Measurements from ENCODE around the gene CA10. TPM values are rescaled to one million over a fixed set of nuclear protein-coding genes. Genes with fewer than 3 reads are reported as not detected.
A peak's percentile ranks its signal among the peaks of the same experiment; 100 is the strongest.

CA10 gene
- total RNA-seq, 1 donor from 2014 or later: 2.0 TPM

GRCh38 chr17:51765282-51766135, 393.0 kb downstream of the CA10 start:
- Histone ChIP-seq H3K27ac (no peak overlapping the region), H3K9me3 (no peaks in the 10 kb centered on the region), H3K27me3 (no peaks in the 10 kb centered on the region), H3K4me3 (no peak overlapping the region), H3K4me1 (no peaks in the 10 kb centered on the region), H3K36me3 (no peaks in the 10 kb centered on the region)
- intact Hi-C loops (cut with DNase I): no loop called here
- no peak for DNase-seq (ENCODE audit: extremely low spot score in 2 of 2)
- no peak for TF ChIP-seq POLR2AphosphoS5 (IDR thresholded peaks at IDR 0.05; ENCODE audit: insufficient read depth in 1 of 2, low read depth in 1 of 2)
- TF ChIP-seq CTCF (IDR thresholded peaks at IDR 0.05): no peak

GRCh38 chr17:51764387-51764971, 394.0 kb downstream of the CA10 start:
- H3K4me1 ChIP-seq: no peaks in the 10 kb centered on the region
- no peaks in the 10 kb centered on the region for H3K36me3 ChIP-seq
- intact Hi-C loops (cut with DNase I): no loop called here
- no peak for DNase-seq (ENCODE audit: extremely low spot score in 2 of 2)
- H3K9me3 ChIP-seq: no peaks in the 10 kb centered on the region
- no peak overlapping the region for H3K4me3 ChIP-seq
- no peaks in the 10 kb centered on the region for H3K27me3 ChIP-seq
- no peak overlapping the region for H3K27ac ChIP-seq
- TF ChIP-seq CTCF (IDR thresholded peaks at IDR 0.05): peak; percentile 23 to 63 (median 55)
- no peak for TF ChIP-seq POLR2AphosphoS5 (IDR thresholded peaks at IDR 0.05; ENCODE audit: insufficient read depth in 1 of 2, low read depth in 1 of 2)
- TF ChIP-seq POLR2A (IDR thresholded peaks at IDR 0.05): no peak

GRCh38 chr17:51763058-51763457, 395.5 kb downstream of the CA10 start:
- intact Hi-C loops (cut with DNase I): no loop called here
- no peaks in the 10 kb centered on the region for H3K4me1 ChIP-seq
- no peaks in the 10 kb centered on the region for H3K27me3 ChIP-seq
- H3K27ac ChIP-seq: no peak overlapping the region
- no peak for DNase-seq (ENCODE audit: extremely low spot score in 2 of 2)
- no peak overlapping the region for H3K4me3 ChIP-seq
- no peaks in the 10 kb centered on the region for H3K9me3 ChIP-seq
- no peak for TF ChIP-seq POLR2AphosphoS5 (IDR thresholded peaks at IDR 0.05; ENCODE audit: insufficient read depth in 1 of 2, low read depth in 1 of 2)
- no peak for TF ChIP-seq CTCF (IDR thresholded peaks at IDR 0.05)
- TF ChIP-seq POLR2A (IDR thresholded peaks at IDR 0.05): no peak
- H3K36me3 ChIP-seq: no peaks in the 10 kb centered on the region

GRCh38 chr17:51761105-51761504, 397.4 kb downstream of the CA10 start:
- no peak overlapping the region for H3K4me3 ChIP-seq
- H3K27me3 ChIP-seq: no peaks in the 10 kb centered on the region
- intact Hi-C loops (cut with DNase I): no loop called here
- H3K4me1 ChIP-seq: no peaks in the 10 kb centered on the region
- no peak for DNase-seq (ENCODE audit: extremely low spot score in 2 of 2)
- H3K27ac ChIP-seq: no peak overlapping the region
- TF ChIP-seq POLR2AphosphoS5 (IDR thresholded peaks at IDR 0.05; ENCODE audit: insufficient read depth in 1 of 2, low read depth in 1 of 2) (no peak), CTCF (IDR thresholded peaks at IDR 0.05) (no peak), POLR2A (IDR thresholded peaks at IDR 0.05) (no peak)
- H3K36me3 ChIP-seq: no peaks in the 10 kb centered on the region
- H3K9me3 ChIP-seq: no peaks in the 10 kb centered on the region

GRCh38 chr17:51759260-51759659, 399.3 kb downstream of the CA10 start:
- intact Hi-C loops (cut with DNase I): no loop called here

More at GRCh38 chr17:51759260-51759659, 399.3 kb downstream of the CA10 start:
- DNase-seq (ENCODE audit: extremely low spot score in 2 of 2): no peak
- Histone ChIP-seq H3K9me3 (no peaks in the 10 kb centered on the region), H3K36me3 (no peaks in the 10 kb centered on the region), H3K27ac (no peak overlapping the region), H3K4me3 (no peak overlapping the region), H3K27me3 (no peaks in the 10 kb centered on the region), H3K4me1 (no peaks in the 10 kb centered on the region)
- no peak for TF ChIP-seq CTCF (IDR thresholded peaks at IDR 0.05)
- no peak for TF ChIP-seq POLR2AphosphoS5 (IDR thresholded peaks at IDR 0.05; ENCODE audit: insufficient read depth in 1 of 2, low read depth in 1 of 2)
- no peak for TF ChIP-seq POLR2A (IDR thresholded peaks at IDR 0.05)

All from vagina (tissue), 2 donors.